Fibroblast of the aortic adventitia (primary cell): Measurements from ENCODE around the gene QKI. TPM values are rescaled to one million over a fixed set of nuclear protein-coding genes. Genes with fewer than 3 reads are reported as not detected.
"Not testable (repeated sequence)": the region's sequence is repeated elsewhere in the genome, so short reads cannot be mapped to it uniquely, and the experiment has no call there.

Experiments used
- DNase-seq: peaks from one replicate; pipeline ENCODE4 v3.0.0-alpha.2; 2010; ENCODE audit warnings: low read depth
- H3K4me3 ChIP-seq: 2 replicates; pipeline ENCODE4 v1.5.1; 2011; ENCODE audit warnings: low read depth, mild to moderate bottlenecking, control low read depth, low read length, moderate library complexity
- CTCF ChIP-seq: IDR thresholded peaks from 2 replicates; pipeline ENCODE4 v1.5.1; 2011; ENCODE audit warnings: mild to moderate bottlenecking, low read length, control low read depth, inconsistent platforms; ENCODE audit not compliant: insufficient read depth
- total RNA-seq: library from RNA; depleted of rRNA; stranded (reverse); fragments of >200 nt; gene quantifications from 2 replicates; pipeline ENCODE4 v1.2.3, GENCODE V29; 2012; ENCODE audit warnings: low replicate concordance

The QKI gene
- total RNA-seq, 1 donor: 125 TPM

GRCh38 chr6:163383912-163384311 lies 30.6 kb upstream of the QKI start:
- DNase-seq: peak; percentile 35
- H3K4me3 ChIP-seq: no peak overlapping the region
- no peak for TF ChIP-seq CTCF

GRCh38 chr6:163384510-163384909 lies 30.0 kb upstream of the QKI start:
- TF ChIP-seq CTCF: no peak
- DNase-seq: no peak
- H3K4me3 ChIP-seq: no peak overlapping the region

- H3K4me3 ChIP-seq, DNase-seq: not testable (repeated sequence)
Observed at GRCh38 chr6:163385503-163385902, 29.0 kb upstream of the QKI start.

GRCh38 chr6:163386329-163386908 lies 28.1 kb upstream of the QKI start:
- DNase-seq: no peak
- no peak overlapping the region for H3K4me3 ChIP-seq

GRCh38 chr6:163387317-163387716 lies 27.2 kb upstream of the QKI start:
- DNase-seq: peak; percentile 14
- no peak for TF ChIP-seq CTCF
- H3K4me3 ChIP-seq: no peak overlapping the region

More at GRCh38 chr6:163386329-163386908, 28.1 kb upstream of the QKI start:
- TF ChIP-seq CTCF: no peak

- no peak overlapping the region for H3K4me3 ChIP-seq
- no peak for DNase-seq
- no peak for TF ChIP-seq CTCF
Observed at GRCh38 chr6:163389354-163389753, 25.2 kb upstream of the QKI start.

- no peak for TF ChIP-seq CTCF
- no peak overlapping the region for H3K4me3 ChIP-seq
- DNase-seq: no peak
Observed at GRCh38 chr6:163390770-163391169, 23.7 kb upstream of the QKI start.
